Gastroesophageal sphincter (tissue), 3 donors: ENCODE data around the gene LILRA1.

Source experiments
- CTCF ChIP-seq, 4 experiments: fragments of 200-600 bp in 2 of 4; fragments of 450-650 bp in 2 of 4; sonication (generic) in 1 of 4; IDR thresholded peaks; one replicate each; pipeline ENCODE4 v1.5.1; 2017 to 2019; ENCODE audit warnings: antibody characterized with exemption in 4 of 4, mild to moderate bottlenecking in 2 of 4, moderate library complexity in 2 of 4
- POLR2A ChIP-seq, 2 donors: fragments of 450-650 bp; IDR thresholded peaks; one replicate each; pipeline ENCODE4 v1.6.1; 2017; ENCODE audit warnings: antibody characterized with exemption in 2 of 2, mild to moderate bottlenecking in 2 of 2, moderate library complexity in 1 of 2
- POLR2AphosphoS5 ChIP-seq: sonication (generic); formaldehyde crosslinking; IDR thresholded peaks from one replicate; pipeline ENCODE4 v1.6.1; 2017; ENCODE audit warnings: antibody characterized with exemption

GRCh38 chr19:54554006-54554405, 39.4 kb upstream of the LILRA1 start:
- no peak for TF ChIP-seq CTCF (IDR thresholded peaks at IDR 0.05)
- TF ChIP-seq POLR2A (IDR thresholded peaks at IDR 0.05) = no peak
- no peak for TF ChIP-seq POLR2AphosphoS5
